Activated CD4-positive, alpha-beta T cell treated with anti-CD3 and anti-CD28 coated beads for 36 hours (primary cell): ENCODE data around the gene DTX3. TPM values are rescaled to one million over a fixed set of nuclear protein-coding genes. Genes with fewer than 3 reads are reported as not detected.

ENCODE experiments used
- ATAC-seq: fragments of 200-7000 bp; cut with Tn5 transposase; one replicate; pipeline ENCODE4 v1.10.0; 2021; ENCODE audit warnings: mild to moderate bottlenecking, moderate library complexity
- CTCF ChIA-PET: fragments of 350-600 bp; sonication (Branson Sonifier 250); formaldehyde crosslinking; loops from one replicate; lab custom pipeline; 2021; ENCODE audit warnings: antibody characterized with exemption; lab: Charles Lee
- POLR2A ChIA-PET: fragments of 350-600 bp; sonication (Branson Sonifier 250); formaldehyde crosslinking; loops from one replicate; lab custom pipeline; 2021; ENCODE audit warnings: antibody characterized with exemption, inconsistent platforms; lab: Charles Lee
- DNase-seq: peaks from one replicate; pipeline ENCODE4 v3.0.0-alpha.2; 2020
- H3K27ac Mint-ChIP-seq: one replicate; pipeline ENCODE4 v1.8.0; 2021; ENCODE audit warnings: mixed read lengths
- H3K27me3 Mint-ChIP-seq: one replicate; pipeline ENCODE4 v1.8.0; 2021; ENCODE audit warnings: mixed read lengths
- H3K36me3 Mint-ChIP-seq: one replicate; pipeline ENCODE4 v1.8.0; 2021; ENCODE audit warnings: low read depth, mixed read lengths
- H3K4me1 Mint-ChIP-seq: one replicate; pipeline ENCODE4 v1.8.0; 2021; ENCODE audit warnings: mixed read lengths
- H3K4me3 Mint-ChIP-seq: one replicate; pipeline ENCODE4 v1.8.0; 2021; ENCODE audit warnings: mild to moderate bottlenecking, moderate library complexity, mixed read lengths
- H3K9me3 Mint-ChIP-seq: one replicate; pipeline ENCODE4 v1.8.0; 2021; ENCODE audit warnings: low read depth, mixed read lengths
- intact Hi-C, 2 experiments: fragments of 100-400 bp; cut with DNase I in 1 of 2; cut with micrococcal nuclease in 1 of 2; formaldehyde crosslinking; loops; one replicate each; pipeline versions ENCODE4 v1.14.2 to v1.15.1; 2022 to 2024; cut with DNase I, micrococcal nuclease
- total RNA-seq, 2 experiments: library from RNA; stranded (reverse); gene quantifications; one replicate each; pipeline ENCODE4 v1.2.3, GENCODE V29; 2021

The DTX3 gene
- total RNA-seq, 2 experiments from 2014 or later = 16.7 to 17.0 TPM

- ATAC-seq = no peak
- CTCF ChIA-PET = interaction anchor here (0.7 to 1.5 kb wide), 4 partner anchors 9 to 176 kb away, joined by 3 to 5 read pairs (median 3); partner anchors contain the start of gene ARHGEF25
- DNase-seq = no peak
- peaks cover 22% of the 10 kb centered on the region for H3K4me1 Mint-ChIP-seq
- no peaks in the 10 kb centered on the region for H3K36me3 Mint-ChIP-seq
- peaks cover 88% of the 10 kb centered on the region for H3K27me3 Mint-ChIP-seq
- POLR2A ChIA-PET = no interaction called here
- no peaks in the 10 kb centered on the region for H3K9me3 Mint-ChIP-seq
- intact Hi-C loops = no loop called here
- no peak overlapping the region for H3K27ac Mint-ChIP-seq
- no peak overlapping the region for H3K4me3 Mint-ChIP-seq
Observed at GRCh38 chr12:57626111-57626920, 21.7 kb downstream of the DTX3 start.

GRCh38 chr12:57626921-57627445 is 22.4 kb downstream of the DTX3 start:
- H3K9me3 Mint-ChIP-seq = no peaks in the 10 kb centered on the region
- DNase-seq (no peak), ATAC-seq (no peak)
- peaks cover 88% of the 10 kb centered on the region for H3K27me3 Mint-ChIP-seq
- no peak overlapping the region for H3K4me3 Mint-ChIP-seq
- H3K4me1 Mint-ChIP-seq = peaks cover 17% of the 10 kb centered on the region
- POLR2A ChIA-PET = no interaction called here
- no peak overlapping the region for H3K27ac Mint-ChIP-seq
- intact Hi-C loops = no loop called here
- CTCF ChIA-PET = interaction anchor here (0.7 to 1.7 kb wide), 9 partner anchors 13 to 328 kb away, joined by 3 to 10 read pairs (median 4); partner anchors contain the start of genes ARHGEF25 and GLI1
- no peaks in the 10 kb centered on the region for H3K36me3 Mint-ChIP-seq

- POLR2A ChIA-PET = no interaction called here
- H3K36me3 Mint-ChIP-seq = no peaks in the 10 kb centered on the region
- DNase-seq = peak; percentile 67
- intact Hi-C loops = no loop called here
- H3K4me1 Mint-ChIP-seq = peaks cover 14% of the 10 kb centered on the region
- CTCF ChIA-PET = interaction anchor here (0.6 to 1.7 kb wide), 14 partner anchors 10 to 328 kb away, joined by 3 to 10 read pairs (median 4); partner anchors contain the start of genes ARHGEF25 and GLI1
- peaks cover 81% of the 10 kb centered on the region for H3K27me3 Mint-ChIP-seq
- no peak overlapping the region for H3K4me3 Mint-ChIP-seq
- H3K27ac Mint-ChIP-seq = no peak overlapping the region
- peak; percentile 79 for ATAC-seq
- H3K9me3 Mint-ChIP-seq = no peaks in the 10 kb centered on the region
Observed at GRCh38 chr12:57627501-57628279, 23.1 kb downstream of the DTX3 start.

- CTCF ChIA-PET = interaction anchor here (0.6 to 1.7 kb wide), 7 partner anchors 9 to 435 kb away, joined by 3 to 10 read pairs (median 4); no protein-coding TSS in a partner anchor
- H3K4me3 Mint-ChIP-seq = no peak overlapping the region
- peaks cover 77% of the 10 kb centered on the region for H3K27me3 Mint-ChIP-seq
- DNase-seq (no peak), ATAC-seq (no peak)
- intact Hi-C loops = no loop called here
- peaks cover 19% of the 10 kb centered on the region for H3K4me1 Mint-ChIP-seq
- no peak overlapping the region for H3K27ac Mint-ChIP-seq
- H3K9me3 Mint-ChIP-seq = no peaks in the 10 kb centered on the region
- POLR2A ChIA-PET = no interaction called here
- no peaks in the 10 kb centered on the region for H3K36me3 Mint-ChIP-seq
Observed at GRCh38 chr12:57628280-57629191, 23.9 kb downstream of the DTX3 start.

GRCh38 chr12:57629897-57630471 is 25.4 kb downstream of the DTX3 start:
- DNase-seq (no peak), ATAC-seq (no peak)
- ChIA-PET CTCF (interaction anchor here (0.8 to 2.6 kb wide), 6 partner anchors 8 to 306 kb away, joined by 3 to 10 read pairs (median 6); partner anchors contain the start of gene OS9), POLR2A (no interaction called here)
- H3K4me3 Mint-ChIP-seq = no peak overlapping the region
- H3K4me1 Mint-ChIP-seq = peaks cover 20% of the 10 kb centered on the region
- H3K27me3 Mint-ChIP-seq = peaks cover 71% of the 10 kb centered on the region
- no peaks in the 10 kb centered on the region for H3K36me3 Mint-ChIP-seq
- intact Hi-C loops = loop anchor here (5.0 kb wide), 3 partner anchors 62 to 413 kb away; partner anchors contain the start of genes NXPH4 (in 1 of the 2) and OS9 (in 1 of the 2)
- H3K9me3 Mint-ChIP-seq = no peaks in the 10 kb centered on the region
- no peak overlapping the region for H3K27ac Mint-ChIP-seq

GRCh38 chr12:57630891-57631433 is 26.3 kb downstream of the DTX3 start:
- ChIA-PET POLR2A (no interaction called here), CTCF (interaction anchor here (0.7 to 2.6 kb wide), 6 partner anchors 9 to 47 kb away, joined by 3 to 10 read pairs (median 6); no protein-coding TSS in a partner anchor)
- no peaks in the 10 kb centered on the region for H3K9me3 Mint-ChIP-seq
- peaks cover 20% of the 10 kb centered on the region for H3K4me1 Mint-ChIP-seq
- intact Hi-C loops = loop anchor here (5.0 kb wide), 3 partner anchors 61 to 414 kb away; partner anchors contain the start of genes NXPH4 (in 1 of the 2) and OS9 (in 1 of the 2)
- peaks cover 65% of the 10 kb centered on the region for H3K27me3 Mint-ChIP-seq
- ATAC-seq (no peak), DNase-seq (no peak)
- no peaks in the 10 kb centered on the region for H3K36me3 Mint-ChIP-seq
- H3K4me3 Mint-ChIP-seq = no peak overlapping the region
- H3K27ac Mint-ChIP-seq = no peak overlapping the region

GRCh38 chr12:57631566-57632072 is 27.0 kb downstream of the DTX3 start:
- no peaks in the 10 kb centered on the region for H3K9me3 Mint-ChIP-seq
- no peak overlapping the region for H3K27ac Mint-ChIP-seq
- ChIA-PET POLR2A (no interaction called here), CTCF (interaction anchor here (0.7 to 2.6 kb wide), 6 partner anchors 9 to 48 kb away, joined by 3 to 10 read pairs (median 6); no protein-coding TSS in a partner anchor)
- intact Hi-C loops = loop anchor here (5.0 kb wide), 3 partner anchors 61 to 414 kb away; partner anchors contain the start of genes NXPH4 (in 1 of the 2) and OS9 (in 1 of the 2)
- H3K4me3 Mint-ChIP-seq = peak overlapping the region; percentile 19
- H3K27me3 Mint-ChIP-seq = peaks cover 58% of the 10 kb centered on the region
- H3K36me3 Mint-ChIP-seq = no peaks in the 10 kb centered on the region
- no peak for DNase-seq
- peaks cover 17% of the 10 kb centered on the region for H3K4me1 Mint-ChIP-seq
- ATAC-seq = no peak

GRCh38 chr12:57632073-57632957 is 27.7 kb downstream of the DTX3 start:
- ATAC-seq = peak; percentile 17

More at GRCh38 chr12:57632073-57632957, 27.7 kb downstream of the DTX3 start:
- H3K27ac Mint-ChIP-seq = no peak overlapping the region
- H3K4me1 Mint-ChIP-seq = peaks cover 13% of the 10 kb centered on the region
- ChIA-PET POLR2A (no interaction called here), CTCF (interaction anchor here (0.6 to 2.6 kb wide), 15 partner anchors 10 to 133 kb away, joined by 3 to 10 read pairs (median 5); partner anchors contain the start of genes DCTN2 and PIP4K2C)
- no peaks in the 10 kb centered on the region for H3K36me3 Mint-ChIP-seq
- DNase-seq = peak; percentile 43
- H3K4me3 Mint-ChIP-seq = peak overlapping the region; percentile 54
- peaks cover 53% of the 10 kb centered on the region for H3K27me3 Mint-ChIP-seq
- H3K9me3 Mint-ChIP-seq = no peaks in the 10 kb centered on the region
- intact Hi-C loops = loop anchor here (5.0 kb wide), 3 partner anchors 60 to 415 kb away; partner anchors contain the start of genes NXPH4 (in 1 of the 2) and OS9 (in 1 of the 2)
